Neural cell (in vitro differentiated cells): ENCODE measurements around the gene AMBP. TPM values are rescaled to one million over a fixed set of nuclear protein-coding genes. Genes with fewer than 3 reads are reported as not detected.

ENCODE experiments used
- H2AFZ ChIP-seq: fragments of 200-600, 300-800 bp; sonication (generic), shearing (Covaris generic); 2 replicates; pipeline ENCODE4 v1.6.0; 2014; ENCODE audit warnings: low read depth, mild to moderate bottlenecking, antibody characterized with exemption, low read length, moderate library complexity
- H3F3A ChIP-seq: fragments of 200-600 bp; shearing (Covaris generic); 2 replicates; pipeline ENCODE4 v1.6.1; 2016; ENCODE audit warnings: mild to moderate bottlenecking, moderate library complexity, mixed read lengths, antibody characterized with exemption, low read length; ENCODE audit not compliant: insufficient read depth, poor library complexity, severe bottlenecking
- H3K27ac ChIP-seq: fragments of 200-600, 300-800 bp; sonication (generic), shearing (Covaris generic); 2 replicates; pipeline ENCODE4 v1.5.1; 2014; ENCODE audit warnings: mild to moderate bottlenecking, low read length, moderate library complexity
- H3K27me3 ChIP-seq: fragments of 300-800, 200-600 bp; sonication (generic), shearing (Covaris generic); 2 replicates; pipeline ENCODE4 v1.6.0; 2014; ENCODE audit warnings: mild to moderate bottlenecking, low read depth, low read length, moderate library complexity; ENCODE audit not compliant: insufficient read depth
- H3K36me3 ChIP-seq: fragments of 300-800, 200-600 bp; sonication (generic), shearing (Covaris generic); 2 replicates; pipeline ENCODE4 v1.5.1; 2014; ENCODE audit warnings: mild to moderate bottlenecking, antibody characterized with exemption, low read length, moderate library complexity; ENCODE audit not compliant: insufficient read depth
- H3K4me2 ChIP-seq: fragments of 300-800, 200-600 bp; sonication (generic), shearing (Covaris generic); 2 replicates; pipeline ENCODE4 v1.6.0; 2014; ENCODE audit warnings: mild to moderate bottlenecking, low read length
- H3K4me3 ChIP-seq: fragments of 300-800, 200-600 bp; sonication (generic), shearing (Covaris generic); 2 replicates; pipeline ENCODE4 v1.5.1; 2014; ENCODE audit warnings: mild to moderate bottlenecking, low read length, moderate library complexity
- H3K79me2 ChIP-seq: fragments of 200-600 bp; shearing (Covaris generic); replicated peaks from 2 replicates; pipeline ENCODE4 v1.6.0; 2014; ENCODE audit warnings: mild to moderate bottlenecking, low read length, moderate library complexity; ENCODE audit not compliant: insufficient read depth
- H3K9ac ChIP-seq: fragments of 300-800, 200-600 bp; sonication (generic), shearing (Covaris generic); 2 replicates; pipeline ENCODE4 v1.6.1; 2016; ENCODE audit warnings: mild to moderate bottlenecking, low read length, mixed read lengths
- H3K9me2 ChIP-seq: fragments of 200-600 bp; shearing (Covaris generic); 2 replicates; pipeline ENCODE4 v1.6.1; 2016; ENCODE audit warnings: mild to moderate bottlenecking, low read length, mixed read lengths; ENCODE audit not compliant: insufficient read depth
- H3K9me3 ChIP-seq: fragments of 200-600, 300-800 bp; sonication (generic), shearing (Covaris generic); 2 replicates; pipeline ENCODE4 v1.6.1; 2016; ENCODE audit warnings: mild to moderate bottlenecking, mixed run types, low read length, moderate library complexity, mixed read lengths
- H4K20me1 ChIP-seq: fragments of 200-600 bp; shearing (Covaris generic); 2 replicates; pipeline ENCODE4 v1.6.1; 2016; ENCODE audit warnings: mild to moderate bottlenecking, mixed run types; ENCODE audit not compliant: insufficient read depth
- EP300 ChIP-seq: fragments of 450-650 bp; conservative IDR thresholded peaks from 2 replicates; pipeline ENCODE4 v1.6.1; 2014; ENCODE audit warnings: antibody characterized with exemption, mild to moderate bottlenecking, moderate library complexity; ENCODE audit not compliant: poor library complexity, severe bottlenecking
- EZH2 ChIP-seq: fragments of 200-600, 300-800 bp; shearing (Covaris generic), sonication (generic); IDR thresholded peaks from 2 replicates; pipeline ENCODE4 v1.6.1; 2014; ENCODE audit warnings: antibody characterized with exemption, low read length, borderline replicate concordance, mild to moderate bottlenecking; ENCODE audit not compliant: insufficient read depth, poor library complexity, severe bottlenecking
- MXI1 ChIP-seq: fragments of 450-650 bp; conservative IDR thresholded peaks from 2 replicates; pipeline ENCODE4 v1.6.1; 2014; ENCODE audit warnings: antibody characterized with exemption, mild to moderate bottlenecking; ENCODE audit not compliant: poor library complexity, severe bottlenecking
- POLR2AphosphoS5 ChIP-seq: IDR thresholded peaks from 2 replicates; pipeline ENCODE4 v1.6.1; 2012
- RAD21 ChIP-seq: fragments of 450-650 bp; conservative IDR thresholded peaks from 2 replicates; pipeline ENCODE4 v1.6.1; 2014; ENCODE audit warnings: antibody characterized with exemption, mild to moderate bottlenecking, moderate library complexity
- SMC3 ChIP-seq: fragments of 450-650 bp; conservative IDR thresholded peaks from 2 replicates; pipeline ENCODE4 v1.6.1; 2014; ENCODE audit warnings: antibody characterized with exemption, mild to moderate bottlenecking, moderate library complexity; ENCODE audit not compliant: poor library complexity
- TAF1 ChIP-seq: IDR thresholded peaks from 2 replicates; pipeline ENCODE4 v1.6.1; 2012; ENCODE audit warnings: low read depth
- polyA plus RNA-seq: library from polyadenylated mRNA; depleted of rRNA; stranded (reverse); fragments of >200 nt; gene quantifications from 2 replicates; pipeline ENCODE4 v1.2.3, GENCODE V29; 2014
- TF ChIP-seq, protein P1 (sequence below): fragments of 450-650 bp; IDR thresholded peaks from 2 replicates; pipeline ENCODE4 v1.5.1; 2014; ENCODE audit warnings: antibody characterized with exemption, mild to moderate bottlenecking, moderate library complexity; ENCODE audit not compliant: poor library complexity, severe bottlenecking
- TF ChIP-seq, protein P2 (sequence below): IDR thresholded peaks from 2 replicates; pipeline ENCODE4 v1.6.1; 2012; ENCODE audit warnings: borderline replicate concordance

The AMBP gene
- polyA plus RNA-seq, 1 donor from 2014 or later, result not detected

DNA sequence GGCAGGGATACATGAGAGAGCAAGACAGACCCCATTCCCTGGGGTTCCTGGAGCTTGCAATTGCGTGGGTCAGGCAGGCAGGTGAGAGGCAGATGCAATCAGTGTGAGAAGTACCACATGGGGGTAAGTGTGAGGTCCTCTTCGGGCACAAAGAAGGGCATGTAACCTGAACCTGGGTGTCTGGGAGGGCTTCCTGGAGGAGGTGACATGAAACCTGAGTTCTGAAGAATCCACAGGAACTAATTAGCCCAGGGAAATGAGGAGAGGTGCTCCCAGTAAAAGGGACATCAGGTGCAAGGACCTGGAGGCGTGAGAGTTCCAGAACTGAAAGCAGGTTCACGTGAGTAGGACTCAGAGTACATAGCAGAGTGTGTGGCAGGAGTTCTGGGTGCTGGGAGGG lies 2.5 kb downstream of the AMBP start:
- Histone ChIP-seq H4K20me1 (no peaks in the 10 kb centered on the region), H3K9me2 (no peaks in the 10 kb centered on the region), H2AFZ (no peak overlapping the region), H3K79me2 (no peaks in the 10 kb centered on the region), H3K27ac (no peak overlapping the region), H3K9me3 (no peaks in the 10 kb centered on the region), H3F3A (no peaks in the 10 kb centered on the region), H3K4me2 (no peak overlapping the region), H3K36me3 (no peaks in the 10 kb centered on the region), H3K27me3 (no peaks in the 10 kb centered on the region), H3K4me3 (no peak overlapping the region), H3K9ac (no peak overlapping the region)
- TF ChIP-seq POLR2AphosphoS5, result no peak
- no peak for TF ChIP-seq TAF1
- TF ChIP-seq, protein P1, sequence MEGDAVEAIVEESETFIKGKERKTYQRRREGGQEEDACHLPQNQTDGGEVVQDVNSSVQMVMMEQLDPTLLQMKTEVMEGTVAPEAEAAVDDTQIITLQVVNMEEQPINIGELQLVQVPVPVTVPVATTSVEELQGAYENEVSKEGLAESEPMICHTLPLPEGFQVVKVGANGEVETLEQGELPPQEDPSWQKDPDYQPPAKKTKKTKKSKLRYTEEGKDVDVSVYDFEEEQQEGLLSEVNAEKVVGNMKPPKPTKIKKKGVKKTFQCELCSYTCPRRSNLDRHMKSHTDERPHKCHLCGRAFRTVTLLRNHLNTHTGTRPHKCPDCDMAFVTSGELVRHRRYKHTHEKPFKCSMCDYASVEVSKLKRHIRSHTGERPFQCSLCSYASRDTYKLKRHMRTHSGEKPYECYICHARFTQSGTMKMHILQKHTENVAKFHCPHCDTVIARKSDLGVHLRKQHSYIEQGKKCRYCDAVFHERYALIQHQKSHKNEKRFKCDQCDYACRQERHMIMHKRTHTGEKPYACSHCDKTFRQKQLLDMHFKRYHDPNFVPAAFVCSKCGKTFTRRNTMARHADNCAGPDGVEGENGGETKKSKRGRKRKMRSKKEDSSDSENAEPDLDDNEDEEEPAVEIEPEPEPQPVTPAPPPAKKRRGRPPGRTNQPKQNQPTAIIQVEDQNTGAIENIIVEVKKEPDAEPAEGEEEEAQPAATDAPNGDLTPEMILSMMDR, result no peak
- TF ChIP-seq SMC3, result no peak
- TF ChIP-seq RAD21, result no peak
- TF ChIP-seq EP300, result no peak
- TF ChIP-seq, protein P2, sequence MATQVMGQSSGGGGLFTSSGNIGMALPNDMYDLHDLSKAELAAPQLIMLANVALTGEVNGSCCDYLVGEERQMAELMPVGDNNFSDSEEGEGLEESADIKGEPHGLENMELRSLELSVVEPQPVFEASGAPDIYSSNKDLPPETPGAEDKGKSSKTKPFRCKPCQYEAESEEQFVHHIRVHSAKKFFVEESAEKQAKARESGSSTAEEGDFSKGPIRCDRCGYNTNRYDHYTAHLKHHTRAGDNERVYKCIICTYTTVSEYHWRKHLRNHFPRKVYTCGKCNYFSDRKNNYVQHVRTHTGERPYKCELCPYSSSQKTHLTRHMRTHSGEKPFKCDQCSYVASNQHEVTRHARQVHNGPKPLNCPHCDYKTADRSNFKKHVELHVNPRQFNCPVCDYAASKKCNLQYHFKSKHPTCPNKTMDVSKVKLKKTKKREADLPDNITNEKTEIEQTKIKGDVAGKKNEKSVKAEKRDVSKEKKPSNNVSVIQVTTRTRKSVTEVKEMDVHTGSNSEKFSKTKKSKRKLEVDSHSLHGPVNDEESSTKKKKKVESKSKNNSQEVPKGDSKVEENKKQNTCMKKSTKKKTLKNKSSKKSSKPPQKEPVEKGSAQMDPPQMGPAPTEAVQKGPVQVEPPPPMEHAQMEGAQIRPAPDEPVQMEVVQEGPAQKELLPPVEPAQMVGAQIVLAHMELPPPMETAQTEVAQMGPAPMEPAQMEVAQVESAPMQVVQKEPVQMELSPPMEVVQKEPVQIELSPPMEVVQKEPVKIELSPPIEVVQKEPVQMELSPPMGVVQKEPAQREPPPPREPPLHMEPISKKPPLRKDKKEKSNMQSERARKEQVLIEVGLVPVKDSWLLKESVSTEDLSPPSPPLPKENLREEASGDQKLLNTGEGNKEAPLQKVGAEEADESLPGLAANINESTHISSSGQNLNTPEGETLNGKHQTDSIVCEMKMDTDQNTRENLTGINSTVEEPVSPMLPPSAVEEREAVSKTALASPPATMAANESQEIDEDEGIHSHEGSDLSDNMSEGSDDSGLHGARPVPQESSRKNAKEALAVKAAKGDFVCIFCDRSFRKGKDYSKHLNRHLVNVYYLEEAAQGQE, result no peak
- no peak for TF ChIP-seq MXI1

DNA sequence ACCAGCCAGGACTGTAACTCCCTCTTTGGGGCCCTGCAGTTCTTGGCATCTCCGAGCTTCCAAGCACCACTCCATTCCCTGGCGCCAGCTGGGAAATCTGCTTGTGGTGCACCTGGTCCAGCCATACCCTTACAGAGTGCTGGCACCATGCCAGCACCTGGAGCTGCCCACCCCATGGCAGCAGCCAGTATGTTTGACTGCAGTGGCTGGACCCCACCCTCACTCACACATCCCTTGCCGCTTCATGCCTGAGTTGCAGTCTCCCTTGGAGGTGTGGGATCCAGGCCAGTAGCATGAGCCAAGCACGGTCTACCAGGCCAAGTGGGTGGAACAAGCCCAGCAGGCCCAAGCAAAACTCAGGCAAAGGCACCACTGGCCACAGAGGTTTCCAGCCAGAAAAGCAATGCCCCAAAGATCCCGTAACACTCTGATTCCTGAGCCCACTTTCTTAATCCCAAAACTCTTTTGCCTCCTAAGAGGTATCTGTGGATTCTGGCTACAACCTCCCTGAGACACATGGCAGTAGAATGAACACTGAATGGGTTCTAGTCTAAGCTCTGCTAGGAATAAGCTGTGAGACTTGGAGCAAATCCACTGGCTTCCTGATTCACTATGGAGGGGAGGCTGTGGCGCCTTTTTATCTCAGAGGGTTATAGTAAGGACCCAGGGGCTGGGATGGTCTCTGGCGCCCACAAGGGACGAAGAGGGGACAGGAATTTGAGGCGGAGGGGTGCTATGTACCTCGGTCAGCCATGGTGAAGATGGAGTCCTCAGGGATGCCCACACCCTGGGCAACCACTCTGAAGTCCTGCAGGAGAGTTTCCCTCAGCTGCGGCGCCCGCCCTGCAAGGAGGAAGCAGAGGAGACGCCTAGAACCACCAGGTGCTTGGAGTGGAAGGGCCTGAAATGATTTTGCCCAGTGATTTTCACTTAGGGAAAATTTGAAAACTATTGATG lies 5.6 kb downstream of the AMBP start:
- Histone ChIP-seq H4K20me1 (no peaks in the 10 kb centered on the region), H3K4me2 (no peak overlapping the region), H3K4me3 (no peak overlapping the region), H3K79me2 (no peaks in the 10 kb centered on the region), H2AFZ (no peak overlapping the region), H3F3A (no peaks in the 10 kb centered on the region), H3K27ac (no peak overlapping the region), H3K9me2 (no peaks in the 10 kb centered on the region), H3K9me3 (no peaks in the 10 kb centered on the region), H3K27me3 (no peaks in the 10 kb centered on the region), H3K9ac (no peak overlapping the region), H3K36me3 (no peaks in the 10 kb centered on the region)
- TF ChIP-seq EZH2 (no peak), RAD21 (no peak), TAF1 (no peak), EP300 (no peak), POLR2AphosphoS5 (no peak), MXI1 (no peak), SMC3 (no peak)
- TF ChIP-seq, protein P2, result no peak
- TF ChIP-seq, protein P1, result no peak
